Karpas-422 (cell line): ENCODE results near the gene ZNF446. TPM values are rescaled to one million over a fixed set of nuclear protein-coding genes. Genes with fewer than 3 reads are reported as not detected.

ENCODE experiments used
- DNase-seq: peaks from one replicate; pipeline ENCODE4 v3.0.0-alpha.2; 2015
- H2AFZ ChIP-seq: fragments of 200-600 bp; sonication (generic); 2 replicates; pipeline ENCODE4 v1.6.1; 2014; ENCODE audit warnings: antibody characterized with exemption, low read length, mixed read lengths
- H3K27ac ChIP-seq: fragments of 200-600 bp; sonication (generic); 2 replicates; pipeline ENCODE4 v1.5.1; 2014; ENCODE audit warnings: mild to moderate bottlenecking, low read length, moderate library complexity
- H3K27me3 ChIP-seq: fragments of 200-600 bp; sonication (generic); 2 replicates; pipeline ENCODE4 v1.6.1; 2014; ENCODE audit warnings: low read length, mixed read lengths
- H3K36me3 ChIP-seq: fragments of 200-600 bp; sonication (generic); 2 replicates; pipeline ENCODE4 v1.6.1; 2014; ENCODE audit warnings: low read length, mixed read lengths; ENCODE audit not compliant: insufficient read depth
- H3K4me1 ChIP-seq: fragments of 200-600 bp; sonication (generic); 2 replicates; pipeline ENCODE4 v1.6.1; 2014; ENCODE audit warnings: mild to moderate bottlenecking, low read length, mixed read lengths
- H3K4me2 ChIP-seq: fragments of 200-600 bp; sonication (generic); 2 replicates; pipeline ENCODE4 v1.6.1; 2014; ENCODE audit warnings: low read length, low read depth, mild to moderate bottlenecking; ENCODE audit not compliant: poor library complexity, severe bottlenecking
- H3K4me3 ChIP-seq: fragments of 200-600 bp; sonication (generic); 2 replicates; pipeline ENCODE4 v1.5.1; 2014; ENCODE audit warnings: mild to moderate bottlenecking, antibody characterized with exemption, low read length, mixed read lengths
- H3K79me2 ChIP-seq: fragments of 200-600 bp; sonication (generic); 2 replicates; pipeline ENCODE4 v1.6.1; 2014; ENCODE audit warnings: mild to moderate bottlenecking, low read length, mixed read lengths
- H3K9ac ChIP-seq: fragments of 200-600 bp; sonication (generic); 2 replicates; pipeline ENCODE4 v1.6.0; 2014; ENCODE audit warnings: low read length
- H3K9me2 ChIP-seq: fragments of 200-600 bp; sonication (generic), shearing (Covaris generic); replicated peaks from 2 replicates; pipeline ENCODE4 v1.6.0; 2014; ENCODE audit warnings: mild to moderate bottlenecking, low read length, moderate library complexity; ENCODE audit not compliant: insufficient read depth
- H3K9me3 ChIP-seq: fragments of 300-700, 200-600 bp; sonication (generic); 2 replicates; pipeline ENCODE4 v1.6.1; 2014; ENCODE audit warnings: low read length, mixed read lengths
- H4K20me1 ChIP-seq: fragments of 200-600 bp; sonication (generic); 2 replicates; pipeline ENCODE4 v1.6.1; 2014; ENCODE audit warnings: mild to moderate bottlenecking, antibody characterized with exemption, low read length, low read depth; ENCODE audit not compliant: insufficient read depth
- total RNA-seq: library from RNA; depleted of rRNA; stranded (reverse); fragments of >200 nt; shearing (Covaris generic); gene quantifications from 2 replicates; pipeline ENCODE4 v1.2.3, GENCODE V29; 2014; ENCODE audit warnings: low replicate concordance

ZNF446 gene
- total RNA-seq, 1 experiment from 2014 or later = 11.8 TPM

DNA sequence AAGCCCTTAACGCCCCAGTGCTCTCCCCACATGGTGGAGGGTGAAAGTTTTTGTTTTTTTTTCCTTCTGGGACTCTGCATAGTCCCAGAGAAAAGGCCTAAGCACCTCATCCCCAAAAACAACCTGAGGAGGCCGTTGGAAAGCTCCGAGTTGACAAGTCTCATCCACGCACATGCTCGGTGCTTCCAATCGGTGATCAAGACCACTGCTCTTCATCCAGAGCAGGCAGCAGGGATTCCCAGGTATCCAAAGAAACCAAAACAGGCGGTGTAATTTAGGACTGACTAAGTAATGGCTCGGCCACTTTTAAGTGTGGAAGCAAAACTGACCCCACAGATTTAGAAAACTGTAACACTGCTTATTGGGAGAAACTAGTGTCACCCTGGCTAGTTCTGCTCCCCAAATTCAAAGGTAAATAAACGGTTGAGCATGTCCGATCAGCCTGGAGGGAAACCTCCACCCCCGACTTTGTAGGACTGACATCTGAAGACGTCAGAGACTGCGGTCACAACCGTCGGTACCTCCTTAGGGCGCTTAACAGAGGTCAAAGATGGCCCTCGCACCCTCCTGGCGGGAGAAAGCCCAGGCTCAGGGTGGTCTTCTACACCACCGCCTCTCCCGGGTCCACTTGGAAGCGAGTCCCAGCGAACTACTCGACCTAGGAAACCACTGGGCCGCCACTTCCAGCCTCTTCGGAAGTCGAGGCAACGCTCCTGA is 997 bp upstream of the ZNF446 start:
- H4K20me1 ChIP-seq = no peaks in the 10 kb centered on the region
- H3K79me2 ChIP-seq = peaks cover 9% of the 10 kb centered on the region; the same call in 1 of the 2 replicates
- H3K27me3 ChIP-seq = no peaks in the 10 kb centered on the region
- peak overlapping the region; percentile 92 for H3K4me2 ChIP-seq
- 0 out of 2 replicates have a peak, but pooled peaks cover 8% of the 10 kb centered on the region for H3K36me3 ChIP-seq
- H2AFZ ChIP-seq = peak overlapping the region; percentile 22; the same call in 1 of the 2 replicates
- H3K4me3 ChIP-seq = peak overlapping the region; percentile 78
- H3K9me3 ChIP-seq = no peaks in the 10 kb centered on the region
- H3K4me1 ChIP-seq = peaks cover 28% of the 10 kb centered on the region
- H3K27ac ChIP-seq = peak overlapping the region; percentile 67
- H3K9ac ChIP-seq = peak overlapping the region; percentile 91
- DNase-seq = no peak
- H3K9me2 ChIP-seq = no peaks in the 10 kb centered on the region

DNA sequence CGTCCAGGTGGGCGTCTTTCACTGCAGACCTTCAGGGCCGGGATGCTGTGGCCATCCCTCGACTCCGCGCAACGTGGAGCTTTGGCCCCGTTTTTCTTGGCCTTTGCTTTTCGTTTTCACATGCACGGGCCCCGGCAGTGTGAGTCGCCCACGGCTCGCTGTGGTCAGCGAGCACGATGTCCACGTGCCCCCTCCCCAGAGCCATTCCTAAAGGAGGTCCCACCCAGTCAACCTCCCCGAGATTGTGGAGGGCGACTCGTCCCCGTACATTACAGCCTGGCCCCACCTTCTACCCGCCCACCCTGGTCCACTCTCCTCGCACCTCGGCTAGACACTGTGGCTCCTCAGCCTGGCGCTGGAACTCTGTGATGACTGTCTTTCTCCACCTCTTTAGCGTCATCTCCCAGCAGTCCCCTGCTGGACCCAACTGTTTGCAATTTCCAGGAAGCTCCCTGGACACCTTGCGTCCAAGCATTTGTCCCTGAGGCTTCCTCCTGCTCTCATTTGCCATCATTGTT is 405 bp downstream of the ZNF446 start:
- Histone ChIP-seq H3K9me3 (no peaks in the 10 kb centered on the region), H3K4me2 (peak overlapping the region; percentile 92), H3K27me3 (no peaks in the 10 kb centered on the region), H2AFZ (peak overlapping the region; percentile 39; the same call in 1 of the 2 replicates), H3K4me1 (peaks cover 28% of the 10 kb centered on the region), H3K27ac (peak overlapping the region; percentile 82), H3K79me2 (peaks cover 9% of the 10 kb centered on the region; the same call in 1 of the 2 replicates), H3K9me2 (no peaks in the 10 kb centered on the region), H3K9ac (peak overlapping the region; percentile 91), H3K36me3 (0 out of 2 replicates have a peak, but pooled peaks cover 8% of the 10 kb centered on the region), H3K4me3 (peak overlapping the region; percentile 78), H4K20me1 (no peaks in the 10 kb centered on the region)
- peak; percentile 57 for DNase-seq

DNA sequence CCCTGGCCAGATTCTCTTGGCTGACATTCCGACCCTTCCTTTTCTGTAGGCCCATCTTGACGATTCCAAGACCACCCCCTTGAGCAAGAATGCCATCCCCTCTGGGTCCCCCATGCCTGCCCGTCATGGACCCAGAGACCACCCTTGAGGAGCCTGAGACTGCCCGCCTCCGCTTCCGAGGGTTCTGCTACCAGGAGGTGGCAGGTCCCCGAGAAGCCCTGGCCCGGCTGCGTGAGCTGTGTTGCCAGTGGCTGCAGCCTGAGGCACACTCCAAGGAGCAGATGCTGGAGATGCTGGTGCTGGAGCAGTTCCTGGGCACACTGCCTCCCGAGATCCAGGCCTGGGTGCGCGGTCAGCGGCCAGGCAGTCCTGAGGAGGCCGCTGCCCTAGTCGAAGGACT is 978 bp downstream of the ZNF446 start:
- DNase-seq = no peak
- peaks cover 9% of the 10 kb centered on the region; the same call in 1 of the 2 replicates for H3K79me2 ChIP-seq
- peak overlapping the region; percentile 92 for H3K4me2 ChIP-seq
- no peak overlapping the region for H2AFZ ChIP-seq
- H3K4me3 ChIP-seq = peak overlapping the region; percentile 78
- H3K9me2 ChIP-seq = no peaks in the 10 kb centered on the region
- peaks cover 28% of the 10 kb centered on the region for H3K4me1 ChIP-seq
- H3K27ac ChIP-seq = no peak overlapping the region
- H3K9me3 ChIP-seq = no peaks in the 10 kb centered on the region
- peak overlapping the region; percentile 91 for H3K9ac ChIP-seq
- 0 out of 2 replicates have a peak, but pooled peaks cover 8% of the 10 kb centered on the region for H3K36me3 ChIP-seq
- no peaks in the 10 kb centered on the region for H4K20me1 ChIP-seq
- no peaks in the 10 kb centered on the region for H3K27me3 ChIP-seq

DNA sequence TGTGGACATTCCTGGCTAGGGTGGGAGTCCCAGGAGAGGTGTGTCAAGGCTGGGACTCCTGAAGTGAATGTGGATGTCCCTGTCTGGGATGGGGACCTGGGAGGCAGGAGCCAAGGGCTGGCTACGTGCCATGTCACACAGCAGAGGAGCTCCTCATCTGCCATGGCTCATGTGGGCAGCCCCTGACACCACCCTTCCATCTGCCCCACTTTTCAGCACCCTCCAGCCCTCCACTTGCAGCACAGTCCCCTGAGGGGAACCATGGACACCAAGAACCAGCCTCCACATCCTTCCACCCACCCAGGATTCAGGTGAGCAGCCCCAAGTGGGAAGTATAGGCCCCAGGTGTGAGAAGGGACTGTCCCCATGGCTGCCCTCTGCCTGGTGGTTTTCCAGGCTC is 1.7 kb downstream of the ZNF446 start:
- H3K36me3 ChIP-seq = 0 out of 2 replicates have a peak, but pooled peaks cover 3% of the 10 kb centered on the region
- no peaks in the 10 kb centered on the region for H4K20me1 ChIP-seq
- no peak overlapping the region for H3K27ac ChIP-seq
- H3K9ac ChIP-seq = peak overlapping the region; percentile 91; the same call in 1 of the 2 replicates
- no peaks in the 10 kb centered on the region for H3K9me3 ChIP-seq
- H3K9me2 ChIP-seq = no peaks in the 10 kb centered on the region
- no peaks in the 10 kb centered on the region for H3K27me3 ChIP-seq
- DNase-seq = no peak
- H3K4me1 ChIP-seq = peaks cover 28% of the 10 kb centered on the region
- no peak overlapping the region for H3K4me2 ChIP-seq
- peaks cover 9% of the 10 kb centered on the region; the same call in 1 of the 2 replicates for H3K79me2 ChIP-seq
- H2AFZ ChIP-seq = no peak overlapping the region
- no peak overlapping the region for H3K4me3 ChIP-seq

DNA sequence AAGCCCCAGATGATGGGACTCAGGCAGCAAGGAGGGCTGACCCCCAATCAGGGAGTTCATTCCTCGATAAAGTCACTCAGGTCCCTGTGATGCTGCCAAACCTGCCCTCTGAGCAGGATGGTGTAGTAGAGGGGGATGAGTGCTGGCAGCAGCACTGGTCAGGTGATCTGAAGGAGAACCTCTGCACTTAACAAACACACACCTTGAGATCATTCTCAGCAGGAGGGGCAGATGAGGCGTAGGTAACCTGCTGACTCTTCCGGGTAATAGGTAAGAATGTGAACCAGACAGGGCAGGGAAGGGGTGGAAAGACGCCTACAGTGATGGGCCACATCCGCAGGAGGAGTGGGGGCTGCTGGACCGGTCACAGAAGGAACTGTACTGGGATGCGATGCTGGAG is 3.2 kb downstream of the ZNF446 start:
- H3K4me1 ChIP-seq = peaks cover 27% of the 10 kb centered on the region
- DNase-seq = no peak
- no peak overlapping the region for H2AFZ ChIP-seq
- no peak overlapping the region for H3K27ac ChIP-seq
- no peaks in the 10 kb centered on the region for H3K9me2 ChIP-seq
- no peaks in the 10 kb centered on the region for H3K9me3 ChIP-seq
- H3K4me3 ChIP-seq = no peak overlapping the region
- no peak overlapping the region for H3K9ac ChIP-seq
- no peaks in the 10 kb centered on the region for H3K27me3 ChIP-seq
- peaks cover 9% of the 10 kb centered on the region; the same call in 1 of the 2 replicates for H3K79me2 ChIP-seq
- no peaks in the 10 kb centered on the region for H4K20me1 ChIP-seq
- H3K36me3 ChIP-seq = no peaks in the 10 kb centered on the region
- no peak overlapping the region for H3K4me2 ChIP-seq

DNA sequence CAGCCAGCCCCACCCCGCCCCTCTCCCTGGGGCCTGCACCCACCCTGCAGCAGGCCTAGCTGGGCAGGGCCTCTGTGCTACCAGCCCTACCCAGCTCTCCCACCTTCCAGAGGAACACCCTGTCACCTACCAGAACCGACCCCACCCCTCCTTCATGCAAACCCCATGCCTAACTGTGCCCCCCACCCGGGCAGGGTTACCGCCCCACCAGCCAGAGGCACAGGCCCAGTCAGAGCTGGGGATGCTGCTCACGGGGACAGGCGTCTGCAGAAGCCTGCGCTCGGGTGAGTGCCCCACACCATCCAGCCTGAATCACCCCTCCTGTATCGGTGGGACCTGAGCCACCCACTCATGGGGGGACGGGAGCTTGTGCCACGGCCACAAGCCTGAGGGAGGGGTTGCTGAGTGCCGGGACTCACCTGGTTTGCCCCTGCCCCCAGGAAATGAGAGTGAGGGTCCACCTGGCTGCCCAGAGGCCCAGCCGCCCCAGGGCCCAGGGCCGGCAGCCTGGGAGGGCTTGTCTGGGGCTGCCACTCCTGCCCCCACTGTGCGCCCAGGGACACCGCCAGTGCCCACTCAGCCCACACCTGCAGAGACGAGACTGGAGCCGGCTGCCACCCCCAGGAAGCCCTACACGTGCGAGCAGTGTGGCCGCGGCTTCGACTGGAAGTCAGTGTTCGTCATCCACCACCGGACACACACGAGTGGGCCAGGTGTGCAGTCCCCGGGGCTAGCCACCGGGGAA is 3.8 kb downstream of the ZNF446 start:
- no peaks in the 10 kb centered on the region for H3K9me3 ChIP-seq

DNA sequence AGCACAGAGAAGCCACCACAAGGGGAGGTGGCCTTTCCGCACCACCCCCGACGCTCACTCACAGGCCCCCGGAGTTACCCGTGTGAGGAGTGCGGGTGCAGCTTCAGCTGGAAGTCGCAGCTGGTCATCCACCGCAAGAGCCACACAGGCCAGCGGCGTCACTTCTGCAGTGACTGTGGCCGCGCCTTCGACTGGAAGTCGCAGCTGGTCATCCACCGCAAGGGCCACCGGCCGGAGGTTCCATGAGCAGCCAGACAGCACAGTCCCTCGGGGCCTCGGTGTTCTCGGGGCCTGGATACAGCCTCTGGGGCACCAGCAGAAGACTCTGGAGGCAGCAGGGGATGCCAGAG is 4.3 kb downstream of the ZNF446 start:
- Histone ChIP-seq H3K36me3 (no peaks in the 10 kb centered on the region), H3K9me3 (no peaks in the 10 kb centered on the region), H2AFZ (no peak overlapping the region), H3K4me1 (peaks cover 16% of the 10 kb centered on the region), H3K4me2 (no peak overlapping the region), H3K27me3 (no peaks in the 10 kb centered on the region), H3K4me3 (no peak overlapping the region), H3K9ac (no peak overlapping the region), H3K27ac (no peak overlapping the region), H3K9me2 (no peaks in the 10 kb centered on the region), H4K20me1 (no peaks in the 10 kb centered on the region), H3K79me2 (peaks cover 9% of the 10 kb centered on the region; the same call in 1 of the 2 replicates)
- DNase-seq = no peak

More for the DNA sequence above, 3.8 kb downstream of the ZNF446 start:
- no peaks in the 10 kb centered on the region for H4K20me1 ChIP-seq
- no peak overlapping the region for H3K4me2 ChIP-seq
- H2AFZ ChIP-seq = no peak overlapping the region
- H3K4me3 ChIP-seq = no peak overlapping the region
- no peak for DNase-seq
- no peaks in the 10 kb centered on the region for H3K9me2 ChIP-seq
- H3K9ac ChIP-seq = no peak overlapping the region
- H3K27ac ChIP-seq = no peak overlapping the region
- H3K4me1 ChIP-seq = peaks cover 21% of the 10 kb centered on the region
- H3K79me2 ChIP-seq = peaks cover 9% of the 10 kb centered on the region; the same call in 1 of the 2 replicates
- H3K36me3 ChIP-seq = no peaks in the 10 kb centered on the region
- H3K27me3 ChIP-seq = no peaks in the 10 kb centered on the region

DNA sequence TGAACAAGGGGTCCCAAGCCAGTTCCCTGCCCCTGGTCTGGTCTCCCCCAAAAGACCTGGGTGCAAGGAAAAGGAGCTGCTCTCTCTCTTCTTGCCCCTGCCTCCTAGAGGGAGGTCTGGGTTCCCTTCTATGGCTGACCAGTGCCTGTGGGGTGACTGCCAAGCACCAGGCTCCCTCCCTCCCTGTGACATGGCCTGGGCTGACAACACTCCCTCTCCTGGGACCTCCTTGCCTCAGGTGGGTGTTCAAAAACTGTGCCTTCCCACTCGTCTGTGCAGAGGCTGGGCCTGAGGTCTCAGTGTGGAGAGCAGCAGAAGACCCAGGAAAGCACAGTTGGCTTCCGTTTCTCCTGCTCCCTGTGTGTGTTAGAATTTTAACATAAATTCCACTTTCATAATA is 4.7 kb downstream of the ZNF446 start:
- Histone ChIP-seq H3K27me3 (no peaks in the 10 kb centered on the region), H3K9me2 (no peaks in the 10 kb centered on the region), H3K9me3 (no peaks in the 10 kb centered on the region), H3K9ac (no peak overlapping the region), H2AFZ (no peak overlapping the region), H3K4me2 (no peak overlapping the region), H3K27ac (no peak overlapping the region), H3K4me1 (peaks cover 15% of the 10 kb centered on the region), H3K79me2 (peaks cover 9% of the 10 kb centered on the region; the same call in 1 of the 2 replicates), H4K20me1 (no peaks in the 10 kb centered on the region), H3K36me3 (no peaks in the 10 kb centered on the region), H3K4me3 (no peak overlapping the region)
- DNase-seq = no peak
